NCI-H524 treated with DMSO at 0.1 percent for 48 hours (cell line): ENCODE measurements around the gene FAM83G.

Source experiments
- DNase-seq: peaks from one replicate; lab custom pipeline; 2025; lab: John Stamatoyannopoulos, UW

Gene FAM83G

GRCh38 chr17:19009970-19010369, 5.4 kb upstream of the FAM83G start:
- no peak for DNase-seq

- no peak for DNase-seq
Measured at GRCh38 chr17:19006698-19007097, 2.1 kb upstream of the FAM83G start.

GRCh38 chr17:19005789-19006430, 1.3 kb upstream of the FAM83G start:
- no peak for DNase-seq

- no peak for DNase-seq
Measured at GRCh38 chr17:19005137-19005773, 691 bp upstream of the FAM83G start.

GRCh38 chr17:19003543-19004420, 782 bp downstream of the FAM83G start:
- DNase-seq, result no peak

GRCh38 chr17:19002805-19003542, 1.6 kb downstream of the FAM83G start:
- no peak for DNase-seq

GRCh38 chr17:19001907-19002590, 2.5 kb downstream of the FAM83G start:
- no peak for DNase-seq

GRCh38 chr17:19000531-19001325, 3.8 kb downstream of the FAM83G start:
- DNase-seq, result no peak

- DNase-seq, result no peak
Measured at GRCh38 chr17:18999911-19000310, 4.7 kb downstream of the FAM83G start.

GRCh38 chr17:18999394-18999793, 5.2 kb downstream of the FAM83G start:
- DNase-seq, result no peak

- DNase-seq, result no peak
Measured at GRCh38 chr17:18997650-18998196, 6.8 kb downstream of the FAM83G start.

- no peak for DNase-seq
Measured at GRCh38 chr17:18996458-18996857, 8.1 kb downstream of the FAM83G start.

- DNase-seq, result no peak
Measured at GRCh38 chr17:18995220-18995619, 9.3 kb downstream of the FAM83G start.

GRCh38 chr17:18994631-18995030, 9.9 kb downstream of the FAM83G start:
- no peak for DNase-seq

- no peak for DNase-seq
Measured at GRCh38 chr17:18993905-18994526, 10.5 kb downstream of the FAM83G start.

- DNase-seq, result no peak
Measured at GRCh38 chr17:18992454-18993130, 12.0 kb downstream of the FAM83G start.

- DNase-seq, result no peak
Measured at GRCh38 chr17:18991531-18992315, 12.8 kb downstream of the FAM83G start.

- peak; percentile 88 for DNase-seq
Measured at GRCh38 chr17:18990331-18990730, 14.2 kb downstream of the FAM83G start.
